PC-9 (cell line): ENCODE data around the gene ELMO1. TPM values are rescaled to one million over a fixed set of nuclear protein-coding genes. Genes with fewer than 3 reads are reported as not detected.

ENCODE experiments used
- BruUV-seq: library from RNA; stranded (reverse); fragments of 400-500 nt; replicated peaks from 2 replicates; lab custom pipeline; 2021; lab: Mats Ljungman, UMichigan
- CTCF ChIA-PET: fragments of 300-600 bp; sonication (Branson Sonifier 250); formaldehyde crosslinking; loops from one replicate; lab custom pipeline; 2022; ENCODE audit warnings: antibody characterized with exemption; lab: Charles Lee
- POLR2A ChIA-PET: fragments of 300-600 bp; sonication (Branson Sonifier 250); formaldehyde crosslinking; loops from one replicate; lab custom pipeline; 2022; ENCODE audit warnings: antibody characterized with exemption; ENCODE audit not compliant: unreplicated experiment; lab: Charles Lee
- DNase-seq, 2 experiments: peaks; one replicate each; pipeline versions ENCODE4 v3.0.0 to v3.0.0-alpha.2; 2015 to 2022; ENCODE audit warnings: mixed read lengths in 1 of 2
- H2AFZ ChIP-seq: fragments of 200-600 bp; sonication (generic); 2 replicates; pipeline ENCODE4 v1.8.1; 2017; ENCODE audit warnings: antibody characterized with exemption
- H3F3A ChIP-seq: fragments of 200-600 bp; sonication (generic); 2 replicates; pipeline ENCODE4 v1.8.1; 2017; ENCODE audit warnings: antibody characterized with exemption, mild to moderate bottlenecking, low read depth; ENCODE audit not compliant: insufficient read depth
- H3K27ac ChIP-seq: fragments of 200-600 bp; sonication (generic); 2 replicates; pipeline ENCODE4 v1.6.1; 2016; ENCODE audit warnings: mixed run types
- H3K27me3 ChIP-seq: fragments of 200-600 bp; sonication (generic); 2 replicates; pipeline ENCODE4 v1.6.1; 2016; ENCODE audit warnings: low read depth, mixed run types; ENCODE audit not compliant: insufficient read depth
- H3K36me3 ChIP-seq: fragments of 200-600 bp; sonication (generic); 2 replicates; pipeline ENCODE4 v1.6.1; 2016; ENCODE audit warnings: low read depth, mixed run types
- H3K4me1 ChIP-seq: fragments of 200-600 bp; sonication (generic); replicated peaks from 2 replicates; pipeline ENCODE4 v1.6.1; 2016; ENCODE audit warnings: mixed run types; ENCODE audit not compliant: insufficient read depth
- H3K4me2 ChIP-seq: fragments of 200-600 bp; sonication (generic); 2 replicates; pipeline ENCODE4 v1.6.1; 2017; ENCODE audit warnings: mixed run types
- H3K4me3 ChIP-seq: fragments of 200-600 bp; sonication (generic); 2 replicates; pipeline ENCODE4 v1.6.1; 2016; ENCODE audit warnings: mixed run types
- H3K79me2 ChIP-seq: fragments of 200-600 bp; sonication (generic); 2 replicates; pipeline ENCODE4 v1.6.1; 2017; ENCODE audit warnings: low read depth, mixed run types
- H3K9me2 ChIP-seq: fragments of 200-600 bp; sonication (generic); 2 replicates; pipeline ENCODE4 v1.8.1; 2017; ENCODE audit warnings: mild to moderate bottlenecking; ENCODE audit not compliant: insufficient read depth
- H3K9me3 ChIP-seq: fragments of 200-600 bp; sonication (generic); 2 replicates; pipeline ENCODE4 v1.8.1; 2016; ENCODE audit warnings: low read depth; ENCODE audit not compliant: insufficient read depth
- H4K20me1 ChIP-seq: fragments of 200-600 bp; sonication (generic); 2 replicates; pipeline ENCODE4 v1.8.1; 2017; ENCODE audit not compliant: insufficient read depth
- CTCF ChIP-seq: fragments of 200-600 bp; sonication (generic); conservative IDR thresholded peaks from 2 replicates; pipeline ENCODE4 v1.6.1; 2017; ENCODE audit warnings: mixed run types, antibody characterized with exemption, mild to moderate bottlenecking, moderate library complexity
- EZH2 ChIP-seq: fragments of 200-600 bp; sonication (generic); IDR thresholded peaks from 2 replicates; pipeline ENCODE4 v1.8.0; 2017; ENCODE audit warnings: antibody characterized with exemption, low read depth
- intact Hi-C: fragments of 100-400 bp; cut with micrococcal nuclease; formaldehyde crosslinking; loops from one replicate; pipeline ENCODE4 v1.10.0; 2022; ENCODE audit not compliant: unreplicated experiment
- total RNA-seq: library from RNA; stranded (reverse); gene quantifications from 2 replicates; pipeline ENCODE4 v1.2.3, GENCODE V29; 2021

ELMO1 gene
- total RNA-seq, 1 experiment from 2014 or later = 4.8 TPM

GRCh38 chr7:37495574-37496184, 47.0 kb upstream of the ELMO1 start:
- Histone ChIP-seq H3K27ac (no peak overlapping the region), H4K20me1 (no peaks in the 10 kb centered on the region), H3K36me3 (no peaks in the 10 kb centered on the region), H3K4me1 (no peaks in the 10 kb centered on the region), H3K9me2 (no peaks in the 10 kb centered on the region), H3K9me3 (no peaks in the 10 kb centered on the region), H2AFZ (no peak overlapping the region), H3K4me3 (no peak overlapping the region), H3F3A (no peaks in the 10 kb centered on the region), H3K4me2 (no peak overlapping the region), H3K27me3 (peaks cover 9% of the 10 kb centered on the region; the same call in 1 of the 2 replicates), H3K79me2 (no peaks in the 10 kb centered on the region)
- ChIA-PET CTCF (interaction anchor here (0.6 kb wide), 1 partner anchor 817 kb away, joined by 3 read pairs; no protein-coding TSS in a partner anchor), POLR2A (no interaction called here)
- no TSS peak for BruUV-seq
- intact Hi-C loops = loop anchor here (5.0 kb wide), 2 partner anchors 213 to 263 kb away; no protein-coding TSS in a partner anchor
- peak in 1 of 2 experiments; percentile 43 for DNase-seq
- TF ChIP-seq CTCF = peak; percentile 90
- TF ChIP-seq EZH2 = no peak

- 0 out of 2 replicates have a peak, but pooled peaks cover 9% of the 10 kb centered on the region for H3K27me3 ChIP-seq
- no peak overlapping the region for H2AFZ ChIP-seq
- no peak overlapping the region for H3K27ac ChIP-seq
- no peak overlapping the region for H3K4me3 ChIP-seq
- no peak overlapping the region for H3K4me2 ChIP-seq
- intact Hi-C loops = loop anchor here (5.0 kb wide), 2 partner anchors 213 to 263 kb away; no protein-coding TSS in a partner anchor
- no peaks in the 10 kb centered on the region for H3K79me2 ChIP-seq
- H4K20me1 ChIP-seq = no peaks in the 10 kb centered on the region
- no peaks in the 10 kb centered on the region for H3K9me3 ChIP-seq
- POLR2A ChIA-PET = no interaction called here
- no peaks in the 10 kb centered on the region for H3K4me1 ChIP-seq
- TF ChIP-seq EZH2 (no peak), CTCF (no peak)
- no peaks in the 10 kb centered on the region for H3K9me2 ChIP-seq
- DNase-seq = no peak
- H3F3A ChIP-seq = no peaks in the 10 kb centered on the region
- BruUV-seq = no TSS peak
- CTCF ChIA-PET = no interaction called here
- H3K36me3 ChIP-seq = no peaks in the 10 kb centered on the region
These were observed 46.3 kb upstream of the ELMO1 start for GRCh38 chr7:37494926-37495325.

- BruUV-seq = no TSS peak
- H3K4me2 ChIP-seq = no peak overlapping the region
- CTCF ChIA-PET = no interaction called here
These were observed 45.1 kb upstream of the ELMO1 start for GRCh38 chr7:37493810-37494209.

More at GRCh38 chr7:37493810-37494209, 45.1 kb upstream of the ELMO1 start:
- Histone ChIP-seq H3K9me2 (no peaks in the 10 kb centered on the region), H3K4me1 (no peaks in the 10 kb centered on the region), H3K4me3 (no peak overlapping the region), H3K9me3 (no peaks in the 10 kb centered on the region), H2AFZ (no peak overlapping the region), H3K27me3 (0 out of 2 replicates have a peak, but pooled peaks cover 4% of the 10 kb centered on the region), H3K27ac (no peak overlapping the region), H3K79me2 (no peaks in the 10 kb centered on the region), H4K20me1 (no peaks in the 10 kb centered on the region), H3K36me3 (no peaks in the 10 kb centered on the region), H3F3A (no peaks in the 10 kb centered on the region)
- TF ChIP-seq CTCF = no peak
- no peak for TF ChIP-seq EZH2
- no peak for DNase-seq
- POLR2A ChIA-PET = no interaction called here
- intact Hi-C loops = no loop called here
